Tibial artery (tissue), 4 donors: Measurements from ENCODE around the gene VSIG10.

Experiments used
- DNase-seq, 2 donors: peaks; one replicate each; pipeline ENCODE4 v3.0.0-alpha.2; 2019
- H3K27ac ChIP-seq, 2 donors: fragments of 200-600 bp; sonication (generic) in 1 of 2; 1 replicate in 1 of 2; 2 replicates in 1 of 2; pipeline ENCODE4 v1.5.1; 2018 to 2019; ENCODE audit warnings: mild to moderate bottlenecking in 1 of 2
- H3K27me3 ChIP-seq, 2 donors: fragments of 200-600 bp; sonication (generic) in 1 of 2; one replicate each; pipeline versions ENCODE4 v1.5.1 to v1.6.0; 2016 to 2019
- H3K36me3 ChIP-seq, 3 donors: fragments of 200-600 bp; sonication (generic) in 2 of 3; one replicate each; pipeline ENCODE4 v1.5.1; 2016 to 2019; ENCODE audit warnings: mild to moderate bottlenecking in 2 of 3
- H3K4me1 ChIP-seq, 4 donors: fragments of 200-600 bp; sonication (generic) in 2 of 4; 1 replicate in 3 of 4; 2 replicates in 1 of 4; pipeline ENCODE4 v1.5.1; 2016 to 2019
- H3K4me3 ChIP-seq, 2 donors: fragments of 200-600 bp; sonication (generic) in 1 of 2; 1 replicate in 1 of 2; 2 replicates in 1 of 2; pipeline ENCODE4 v1.5.1; 2018 to 2019; ENCODE audit warnings: mild to moderate bottlenecking in 2 of 2
- H3K9me3 ChIP-seq, 3 donors: fragments of 200-600 bp; sonication (generic) in 1 of 3; one replicate each; pipeline ENCODE4 v1.5.1; 2016 to 2019
- intact Hi-C: fragments of 100-400 bp; cut with DNase I; formaldehyde crosslinking; loops from one replicate; pipeline ENCODE4 v1.15.0; 2023; ENCODE audit warnings: low total_unique reads
- TF ChIP-seq, protein P1 (sequence below), 2 experiments: fragments of 200-600 bp in 1 of 2; fragments of 450-650 bp in 1 of 2; IDR thresholded peaks; one replicate each; pipeline ENCODE4 v1.5.1; 2017 to 2019; ENCODE audit warnings: antibody characterized with exemption in 2 of 2, mild to moderate bottlenecking in 1 of 2, moderate library complexity in 1 of 2

The VSIG10 gene

GRCh38 chr12:118017926-118018325 lies 85.9 kb downstream of the VSIG10 start:
- TF ChIP-seq, protein P1, sequence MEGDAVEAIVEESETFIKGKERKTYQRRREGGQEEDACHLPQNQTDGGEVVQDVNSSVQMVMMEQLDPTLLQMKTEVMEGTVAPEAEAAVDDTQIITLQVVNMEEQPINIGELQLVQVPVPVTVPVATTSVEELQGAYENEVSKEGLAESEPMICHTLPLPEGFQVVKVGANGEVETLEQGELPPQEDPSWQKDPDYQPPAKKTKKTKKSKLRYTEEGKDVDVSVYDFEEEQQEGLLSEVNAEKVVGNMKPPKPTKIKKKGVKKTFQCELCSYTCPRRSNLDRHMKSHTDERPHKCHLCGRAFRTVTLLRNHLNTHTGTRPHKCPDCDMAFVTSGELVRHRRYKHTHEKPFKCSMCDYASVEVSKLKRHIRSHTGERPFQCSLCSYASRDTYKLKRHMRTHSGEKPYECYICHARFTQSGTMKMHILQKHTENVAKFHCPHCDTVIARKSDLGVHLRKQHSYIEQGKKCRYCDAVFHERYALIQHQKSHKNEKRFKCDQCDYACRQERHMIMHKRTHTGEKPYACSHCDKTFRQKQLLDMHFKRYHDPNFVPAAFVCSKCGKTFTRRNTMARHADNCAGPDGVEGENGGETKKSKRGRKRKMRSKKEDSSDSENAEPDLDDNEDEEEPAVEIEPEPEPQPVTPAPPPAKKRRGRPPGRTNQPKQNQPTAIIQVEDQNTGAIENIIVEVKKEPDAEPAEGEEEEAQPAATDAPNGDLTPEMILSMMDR (IDR thresholded peaks at IDR 0.05): no peak
- no peak for DNase-seq
- no peak overlapping the region for H3K4me3 ChIP-seq
- H3K27ac ChIP-seq: no peak overlapping the region
- peaks cover 0 to 16% (median 7%) of the 10 kb centered on the region in 4 donors for H3K4me1 ChIP-seq
- H3K9me3 ChIP-seq: no peaks in the 10 kb centered on the region
- peaks cover 4 to 37% (median 15%) of the 10 kb centered on the region in 3 donors for H3K36me3 ChIP-seq
- intact Hi-C loops: loop anchor here (5.0 kb wide), 1 partner anchor 34 kb away; no protein-coding TSS in a partner anchor
- H3K27me3 ChIP-seq: no peaks in the 10 kb centered on the region

DNA sequence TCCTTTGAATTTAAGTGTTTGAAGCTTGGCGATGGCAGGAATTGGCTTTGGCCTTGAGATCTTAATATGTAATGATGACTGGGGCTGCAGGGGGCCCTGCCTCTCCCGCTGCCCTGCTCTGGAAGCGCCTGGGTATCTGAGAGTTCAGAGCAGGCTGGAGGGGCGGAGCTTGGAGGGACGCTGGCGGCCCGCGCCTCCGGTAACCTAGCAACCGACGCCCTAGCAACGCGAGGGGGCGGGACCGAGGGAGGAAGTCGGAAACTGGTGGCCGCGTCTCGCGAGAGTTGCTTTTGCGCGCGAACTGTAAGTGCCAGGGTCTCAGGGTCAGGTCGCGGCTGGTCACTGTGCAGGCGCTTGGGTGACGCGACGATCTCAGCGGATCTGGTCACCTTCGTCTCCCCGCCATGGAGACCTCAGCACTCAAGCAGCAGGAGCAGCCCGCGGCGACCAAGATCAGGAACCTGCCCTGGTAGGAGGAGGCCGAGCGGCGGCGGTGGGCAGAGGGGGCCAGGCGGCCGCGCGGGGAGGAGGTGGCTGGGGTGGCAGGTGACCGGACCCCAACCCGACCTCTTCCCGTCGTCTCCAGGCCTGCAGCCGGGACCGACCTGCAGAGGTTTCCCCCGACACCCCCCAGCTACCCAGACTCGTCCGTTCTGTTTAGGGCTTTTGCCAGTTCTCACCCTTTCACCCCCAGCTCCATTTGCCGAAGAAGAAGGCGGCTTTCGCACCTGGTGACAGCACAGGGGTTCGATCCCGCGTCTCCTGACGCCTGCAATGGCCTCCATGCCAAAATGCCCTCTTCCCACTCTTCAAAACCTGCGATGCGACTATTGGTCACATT lies 87.2 kb downstream of the VSIG10 start, which contains the start of gene RFC5:
RFC5 (plus strand) TSS at position 280 of the 841 bp plus-strand sequence; CDS start at position 405, 125 bp downstream.
- peak within 1 kb of the TSS; percentile 13 to 72 for H3K27ac ChIP-seq
- TF ChIP-seq, protein P1 (IDR thresholded peaks at IDR 0.05): no peak
- intact Hi-C loops: loop anchor here (5.0 kb wide), 1 partner anchor 36 kb away; no protein-coding TSS in a partner anchor

GRCh38 chr12:118015944-118016343 lies 87.9 kb downstream of the VSIG10 start:
- Histone ChIP-seq H3K4me1 (peaks cover 0 to 16% (median 7%) of the 10 kb centered on the region in 4 donors), H3K4me3 (peak overlapping the region; percentile 65 to 96), H3K27ac (no peak overlapping the region), H3K27me3 (no peaks in the 10 kb centered on the region), H3K9me3 (no peaks in the 10 kb centered on the region), H3K36me3 (peaks cover 4 to 20% (median 7%) of the 10 kb centered on the region in 3 donors)
- no peak for DNase-seq
- intact Hi-C loops: loop anchor here (5.0 kb wide), 1 partner anchor 36 kb away; no protein-coding TSS in a partner anchor
- TF ChIP-seq, protein P1 (IDR thresholded peaks at IDR 0.05): no peak

More for the DNA sequence above, 87.2 kb downstream of the VSIG10 start, which contains the start of gene RFC5:
- no peaks in the 10 kb centered on the region for H3K9me3 ChIP-seq
- peak within 1 kb of the TSS; percentile 65 to 96 for H3K4me3 ChIP-seq
- H3K36me3 ChIP-seq: peaks cover 4 to 25% (median 9%) of the 10 kb centered on the region in 3 donors
- peak; percentile 97 to 98 for DNase-seq
- H3K27me3 ChIP-seq: no peaks in the 10 kb centered on the region
- peaks cover 0 to 16% (median 7%) of the 10 kb centered on the region in 4 donors for H3K4me1 ChIP-seq

- intact Hi-C loops: loop anchor here (5.0 kb wide), 1 partner anchor 37 kb away; no protein-coding TSS in a partner anchor
These were observed 88.5 kb downstream of the VSIG10 start for GRCh38 chr12:118015306-118015705.

More at GRCh38 chr12:118015306-118015705, 88.5 kb downstream of the VSIG10 start:
- TF ChIP-seq, protein P1 (IDR thresholded peaks at IDR 0.05): no peak
- Histone ChIP-seq H3K9me3 (no peaks in the 10 kb centered on the region), H3K27me3 (no peaks in the 10 kb centered on the region), H3K27ac (no peak overlapping the region), H3K4me3 (no peak overlapping the region), H3K36me3 (peaks cover 0 to 13% (median 7%) of the 10 kb centered on the region in 3 donors), H3K4me1 (peaks cover 0 to 16% (median 7%) of the 10 kb centered on the region in 4 donors)
- DNase-seq: no peak
